Activated naive CD8-positive, alpha-beta T cell treated with anti-CD3 and anti-CD28 coated beads, Interleukin-2, amount 10 ng/mL, durations not matched to agents 7 days and 5 days (primary cell): ENCODE results near the gene SLC25A45. TPM values are rescaled to one million over a fixed set of nuclear protein-coding genes. Genes with fewer than 3 reads are reported as not detected.
A peak's percentile ranks its signal among the peaks of the same experiment; 100 is the strongest.

Experiments used
- ATAC-seq: fragments of 150-1000 bp; cut with Tn5 transposase; one replicate; pipeline ENCODE4 v1.10.0; 2021; ENCODE audit warnings: low read depth, moderate library complexity
- POLR2A ChIA-PET: fragments of 350-600 bp; sonication (Branson Sonifier 250); formaldehyde crosslinking; loops from one replicate; lab custom pipeline; 2021; ENCODE audit warnings: antibody characterized with exemption; lab: Charles Lee
- DNase-seq: peaks from one replicate; pipeline ENCODE4 v3.0.0; 2021
- H3K27ac Mint-ChIP-seq: one replicate; pipeline ENCODE4 v1.8.0; 2022; ENCODE audit warnings: mild to moderate bottlenecking, mixed read lengths
- H3K27me3 Mint-ChIP-seq: one replicate; pipeline ENCODE4 v1.8.0; 2022; ENCODE audit warnings: mild to moderate bottlenecking, moderate library complexity, mixed read lengths
- H3K36me3 Mint-ChIP-seq: one replicate; pipeline ENCODE4 v1.8.0; 2021; ENCODE audit warnings: mild to moderate bottlenecking, mixed read lengths
- H3K4me1 Mint-ChIP-seq: one replicate; pipeline ENCODE4 v1.8.0; 2021; ENCODE audit warnings: mixed read lengths
- H3K4me3 Mint-ChIP-seq: one replicate; pipeline ENCODE4 v1.8.0; 2022; ENCODE audit warnings: mild to moderate bottlenecking, moderate library complexity, mixed read lengths
- H3K9me3 Mint-ChIP-seq: one replicate; pipeline ENCODE4 v1.8.0; 2021; ENCODE audit warnings: mixed read lengths
- total RNA-seq, 2 experiments: library from RNA; stranded (reverse); gene quantifications; one replicate each; pipeline ENCODE4 v1.2.3, GENCODE V29; 2021

Gene SLC25A45
- total RNA-seq, 2 experiments from 2014 or later = 25.5 to 29.6 TPM

- ATAC-seq (no peak), DNase-seq (no peak)
- Mint-ChIP-seq H3K9me3 (no peaks in the 10 kb centered on the region), H3K4me1 (peaks cover 2% of the 10 kb centered on the region), H3K27me3 (no peaks in the 10 kb centered on the region), H3K4me3 (no peak overlapping the region), H3K36me3 (peaks cover 12% of the 10 kb centered on the region), H3K27ac (no peak overlapping the region)
- POLR2A ChIA-PET = interaction anchor here (1.0 kb wide), 1 partner anchor 11 kb away, joined by 3 read pairs; the partner anchor contains the start of gene FRMD8
Measured at GRCh38 chr11:65396769-65397745, 14.6 kb upstream of the SLC25A45 start.

GRCh38 chr11:65395961-65396530 lies 13.6 kb upstream of the SLC25A45 start:
- DNase-seq = no peak
- no peak overlapping the region for H3K4me3 Mint-ChIP-seq
- POLR2A ChIA-PET = interaction anchor here (1.0 kb wide), 1 partner anchor 10 kb away, joined by 3 read pairs; the partner anchor contains the start of gene FRMD8
- H3K9me3 Mint-ChIP-seq = no peaks in the 10 kb centered on the region
- H3K27ac Mint-ChIP-seq = no peak overlapping the region
- H3K4me1 Mint-ChIP-seq = peaks cover 3% of the 10 kb centered on the region
- no peaks in the 10 kb centered on the region for H3K27me3 Mint-ChIP-seq
- peaks cover 12% of the 10 kb centered on the region for H3K36me3 Mint-ChIP-seq
- no peak for ATAC-seq

- Mint-ChIP-seq H3K4me1 (peaks cover 13% of the 10 kb centered on the region), H3K4me3 (no peak overlapping the region), H3K27me3 (no peaks in the 10 kb centered on the region), H3K9me3 (no peaks in the 10 kb centered on the region), H3K27ac (no peak overlapping the region), H3K36me3 (peaks cover 15% of the 10 kb centered on the region)
- no peak for ATAC-seq
- DNase-seq = no peak
- POLR2A ChIA-PET = no interaction called here
Measured at GRCh38 chr11:65394125-65394536, 11.7 kb upstream of the SLC25A45 start.

- no peak overlapping the region for H3K27ac Mint-ChIP-seq
- H3K4me1 Mint-ChIP-seq = peaks cover 18% of the 10 kb centered on the region
- ATAC-seq (no peak), DNase-seq (no peak)
- H3K4me3 Mint-ChIP-seq = no peak overlapping the region
- H3K27me3 Mint-ChIP-seq = no peaks in the 10 kb centered on the region
- H3K9me3 Mint-ChIP-seq = no peaks in the 10 kb centered on the region
- POLR2A ChIA-PET = no interaction called here
- H3K36me3 Mint-ChIP-seq = peaks cover 17% of the 10 kb centered on the region
Measured at GRCh38 chr11:65393513-65394079, 11.2 kb upstream of the SLC25A45 start.

- ATAC-seq (no peak), DNase-seq (no peak)
- Mint-ChIP-seq H3K27me3 (no peaks in the 10 kb centered on the region), H3K4me3 (no peak overlapping the region), H3K27ac (peak overlapping the region; percentile 52), H3K4me1 (peaks cover 25% of the 10 kb centered on the region), H3K36me3 (peaks cover 17% of the 10 kb centered on the region), H3K9me3 (no peaks in the 10 kb centered on the region)
- POLR2A ChIA-PET = no interaction called here
Measured at GRCh38 chr11:65392899-65393298, 10.5 kb upstream of the SLC25A45 start.

- ATAC-seq (no peak), DNase-seq (no peak)
- H3K36me3 Mint-ChIP-seq = peaks cover 15% of the 10 kb centered on the region
- H3K4me3 Mint-ChIP-seq = no peak overlapping the region
- H3K9me3 Mint-ChIP-seq = no peaks in the 10 kb centered on the region
- no peak overlapping the region for H3K27ac Mint-ChIP-seq
- H3K4me1 Mint-ChIP-seq = peaks cover 27% of the 10 kb centered on the region
- POLR2A ChIA-PET = interaction anchor here (1.2 kb wide), 1 partner anchor 27 kb away, joined by 7 read pairs; no protein-coding TSS in a partner anchor
- H3K27me3 Mint-ChIP-seq = no peaks in the 10 kb centered on the region
Measured at GRCh38 chr11:65392186-65392829, 9.9 kb upstream of the SLC25A45 start.

GRCh38 chr11:65390996-65391395 lies 8.6 kb upstream of the SLC25A45 start:
- Mint-ChIP-seq H3K4me1 (peaks cover 29% of the 10 kb centered on the region), H3K27me3 (no peaks in the 10 kb centered on the region), H3K4me3 (no peak overlapping the region), H3K27ac (no peak overlapping the region), H3K9me3 (no peaks in the 10 kb centered on the region), H3K36me3 (peaks cover 13% of the 10 kb centered on the region)
- no peak for ATAC-seq
- POLR2A ChIA-PET = interaction anchor here (1.0 to 1.6 kb wide), 3 partner anchors 22 to 32 kb away, joined by 3 to 5 read pairs (median 4); partner anchors contain the start of gene NEAT1
- no peak for DNase-seq

- H3K9me3 Mint-ChIP-seq = no peaks in the 10 kb centered on the region
- peaks cover 31% of the 10 kb centered on the region for H3K4me1 Mint-ChIP-seq
- H3K36me3 Mint-ChIP-seq = peaks cover 13% of the 10 kb centered on the region
- no peak overlapping the region for H3K4me3 Mint-ChIP-seq
- DNase-seq (no peak), ATAC-seq (no peak)
- H3K27me3 Mint-ChIP-seq = no peaks in the 10 kb centered on the region
- H3K27ac Mint-ChIP-seq = peak overlapping the region; percentile 46
- POLR2A ChIA-PET = interaction anchor here (0.9 to 1.6 kb wide), 5 partner anchors 12 to 33 kb away, joined by 3 to 5 read pairs (median 4); partner anchors contain the start of gene NEAT1
Measured at GRCh38 chr11:65390099-65390941, 7.9 kb upstream of the SLC25A45 start.

- Mint-ChIP-seq H3K9me3 (no peaks in the 10 kb centered on the region), H3K27ac (peak overlapping the region; percentile 46), H3K27me3 (no peaks in the 10 kb centered on the region), H3K4me3 (peak overlapping the region; percentile 62), H3K36me3 (peaks cover 13% of the 10 kb centered on the region), H3K4me1 (peaks cover 40% of the 10 kb centered on the region)
- DNase-seq (no peak), ATAC-seq (no peak)
- POLR2A ChIA-PET = interaction anchor here (1.6 to 11.5 kb wide), 4 partner anchors 11 to 109 kb away, joined by 4 to 129 read pairs (median 18); partner anchors contain the start of genes MALAT1 and NEAT1
Measured at GRCh38 chr11:65389294-65389980, 7.0 kb upstream of the SLC25A45 start.

GRCh38 chr11:65388731-65389130 lies 6.3 kb upstream of the SLC25A45 start:
- H3K36me3 Mint-ChIP-seq = peaks cover 13% of the 10 kb centered on the region

GRCh38 chr11:65386307-65387140 lies 4.1 kb upstream of the SLC25A45 start, which contains the start of gene FRMD8:
FRMD8 (plus strand) TSS chr11:65386637; CDS start chr11:65387037, 400 bp downstream.
- no peaks in the 10 kb centered on the region for H3K9me3 Mint-ChIP-seq
- no peaks in the 10 kb centered on the region for H3K27me3 Mint-ChIP-seq
- peak; percentile 51 for ATAC-seq

More at GRCh38 chr11:65388731-65389130, 6.3 kb upstream of the SLC25A45 start:
- no peak for ATAC-seq
- Mint-ChIP-seq H3K27ac (peak overlapping the region; percentile 36), H3K27me3 (no peaks in the 10 kb centered on the region), H3K4me1 (peaks cover 47% of the 10 kb centered on the region), H3K4me3 (peak overlapping the region; percentile 62), H3K9me3 (no peaks in the 10 kb centered on the region)
- no peak for DNase-seq
- POLR2A ChIA-PET = interaction anchor here (1.3 to 11.5 kb wide), 5 partner anchors 11 to 110 kb away, joined by 3 to 129 read pairs (median 4); partner anchors contain the start of genes MALAT1 and NEAT1

More at GRCh38 chr11:65386307-65387140, 4.1 kb upstream of the SLC25A45 start, which contains the start of gene FRMD8:
- H3K27ac Mint-ChIP-seq = peak within 1 kb of the TSS; percentile 96
- peak within 1 kb of the TSS; percentile 94 for H3K4me3 Mint-ChIP-seq
- peaks cover 8% of the 10 kb centered on the region for H3K36me3 Mint-ChIP-seq
- H3K4me1 Mint-ChIP-seq = peaks cover 58% of the 10 kb centered on the region
- peak; percentile 93 for DNase-seq
- POLR2A ChIA-PET = interaction anchor here (0.6 to 11.5 kb wide), 19 partner anchors 10 to 290 kb away, joined by 3 to 129 read pairs (median 3); partner anchors contain the start of genes MALAT1, NEAT1, PCNX3 and VPS51
